Common myeloid progenitor, CD34-positive (primary cell): ENCODE data around the gene ATG16L2.

Experiments
- CTCF ChIA-PET: fragments of 350-600 bp; sonication (Branson Sonifier 250); formaldehyde crosslinking; loops from one replicate; lab custom pipeline; 2021; ENCODE audit warnings: antibody characterized with exemption; lab: Charles Lee
- POLR2A ChIA-PET: fragments of 350-600 bp; sonication (Branson Sonifier 250); formaldehyde crosslinking; loops from one replicate; lab custom pipeline; 2021; ENCODE audit warnings: antibody characterized with exemption; lab: Charles Lee
- DNase-seq, 3 donors: peaks; one replicate each; pipeline versions ENCODE4 v3.0.0 to v3.0.0-alpha.2; 2013
- H3K27ac ChIP-seq, 2 experiments: 1 replicate in 1 of 2; 2 replicates in 1 of 2; pipeline ENCODE4 v1.7.0; 2013; ENCODE audit warnings: inconsistent platforms in 2 of 2, low read length in 2 of 2, mild to moderate bottlenecking in 2 of 2, low read depth in 1 of 2, moderate library complexity in 1 of 2; ENCODE audit not compliant: severe bottlenecking in 2 of 2, insufficient read depth in 1 of 2, poor library complexity in 1 of 2
- H3K27me3 ChIP-seq, 5 experiments: replicated peaks in 2 of 5; 1 replicate in 3 of 5; 2 replicates in 2 of 5; pipeline versions ENCODE4 v1.6.1 to v1.7.0; 2013; ENCODE audit warnings: low read length in 4 of 5, mild to moderate bottlenecking in 2 of 5, moderate library complexity in 2 of 5, inconsistent platforms in 1 of 5; ENCODE audit not compliant: insufficient read depth in 5 of 5, control insufficient read depth in 4 of 5
- H3K36me3 ChIP-seq, 4 experiments: 1 replicate in 2 of 4; 2 replicates in 2 of 4; pipeline versions ENCODE4 v1.6.1 to v1.7.0; 2013; ENCODE audit warnings: low read length in 3 of 4, control low read depth in 1 of 4, mild to moderate bottlenecking in 1 of 4; ENCODE audit not compliant: control insufficient read depth in 4 of 4, insufficient read depth in 4 of 4
- H3K4me1 ChIP-seq, 4 experiments: 1 replicate in 3 of 4; 2 replicates in 1 of 4; pipeline versions ENCODE4 v1.6.1 to v1.7.1; 2013; ENCODE audit warnings: low read length in 3 of 4, mild to moderate bottlenecking in 3 of 4, control low read depth in 1 of 4, inconsistent platforms in 1 of 4, moderate library complexity in 1 of 4; ENCODE audit not compliant: control insufficient read depth in 4 of 4, insufficient read depth in 4 of 4; ENCODE audit errors: control extremely low read depth in 1 of 4
- H3K4me3 ChIP-seq, 7 experiments: 1 replicate in 4 of 7; 2 replicates in 3 of 7; pipeline versions ENCODE4 v1.5.1 to v1.7.0; 2013; ENCODE audit warnings: mild to moderate bottlenecking in 7 of 7, low read length in 6 of 7, moderate library complexity in 6 of 7, inconsistent platforms in 2 of 7, low read depth in 2 of 7, control low read depth in 1 of 7; ENCODE audit not compliant: insufficient read depth in 4 of 7, control insufficient read depth in 1 of 7; ENCODE audit errors: extremely low read depth in 1 of 7
- H3K9me3 ChIP-seq, 5 experiments: 1 replicate in 4 of 5; 2 replicates in 1 of 5; pipeline versions ENCODE4 v1.6.1 to v1.7.1; 2013; ENCODE audit warnings: low read length in 4 of 5, mild to moderate bottlenecking in 2 of 5, inconsistent platforms in 1 of 5, low read depth in 1 of 5, moderate library complexity in 1 of 5; ENCODE audit not compliant: control insufficient read depth in 4 of 5, insufficient read depth in 2 of 5; ENCODE audit errors: control extremely low read depth in 1 of 5
- WGBS: methylation state at CpG from one replicate; pipeline ENCODE4 v1.1.5; 2013; ENCODE audit not compliant: insufficient coverage; 5-methylcytosine and 5-hydroxymethylcytosine counted together

Gene ATG16L2

GRCh38 chr11:72770799-72771198, 43.4 kb upstream of the ATG16L2 start:
- Histone ChIP-seq H3K4me3 (no peak overlapping the region), H3K27me3 (no peaks in the 10 kb centered on the region), H3K9me3 (no peaks in the 10 kb centered on the region), H3K27ac (no peak overlapping the region), H3K4me1 (peaks cover 0 to 18% (median 4%) of the 10 kb centered on the region in 4 experiments), H3K36me3 (peaks cover 0 to 2% (median 0%) of the 10 kb centered on the region in 4 experiments)
- CTCF ChIA-PET = interaction anchor here (1.4 to 10.4 kb wide), 4 partner anchors 10 to 46 kb away, joined by 3 to 87 read pairs (median 11); partner anchors contain the start of gene STARD10
- WGBS = 96% methylated on average over 3 of the region's 3 CpGs
- POLR2A ChIA-PET = no interaction called here
- DNase-seq = no peak

GRCh38 chr11:72771507-72771906, 42.7 kb upstream of the ATG16L2 start:
- ChIA-PET CTCF (interaction anchor here (1.4 to 10.4 kb wide), 4 partner anchors 11 to 47 kb away, joined by 3 to 87 read pairs (median 11); partner anchors contain the start of gene STARD10), POLR2A (no interaction called here)
- Histone ChIP-seq H3K27me3 (no peaks in the 10 kb centered on the region), H3K9me3 (no peaks in the 10 kb centered on the region), H3K27ac (no peak overlapping the region), H3K36me3 (peaks cover 0 to 2% (median 0%) of the 10 kb centered on the region in 4 experiments), H3K4me1 (peaks cover 0 to 25% (median 4%) of the 10 kb centered on the region in 4 experiments), H3K4me3 (no peak overlapping the region)
- WGBS = no CpG with 5 or more reads among the region's 4 CpGs
- DNase-seq = no peak

- Histone ChIP-seq H3K4me3 (no peak overlapping the region), H3K27me3 (no peaks in the 10 kb centered on the region), H3K4me1 (peaks cover 0 to 30% (median 4%) of the 10 kb centered on the region in 4 experiments), H3K36me3 (peaks cover 0 to 2% (median 0%) of the 10 kb centered on the region in 4 experiments), H3K27ac (no peak overlapping the region), H3K9me3 (no peaks in the 10 kb centered on the region)
- POLR2A ChIA-PET = no interaction called here
- CTCF ChIA-PET = interaction anchor here (1.0 to 10.4 kb wide), 5 partner anchors 11 to 47 kb away, joined by 3 to 87 read pairs (median 10); partner anchors contain the start of gene STARD10
- DNase-seq = no peak
- WGBS = 96% methylated on average over 12 of the region's 12 CpGs
These were observed 42.2 kb upstream of the ATG16L2 start for GRCh38 chr11:72772059-72772458.

GRCh38 chr11:72773291-72773690, 40.9 kb upstream of the ATG16L2 start:
- Histone ChIP-seq H3K4me3 (no peak overlapping the region), H3K4me1 (peaks cover 0 to 32% (median 4%) of the 10 kb centered on the region in 4 experiments), H3K36me3 (peaks cover 0 to 2% (median 0%) of the 10 kb centered on the region in 4 experiments), H3K27ac (no peak overlapping the region), H3K27me3 (no peaks in the 10 kb centered on the region), H3K9me3 (no peaks in the 10 kb centered on the region)
- peak in 2 of 3 donors; percentile 37 to 50 for DNase-seq
- ChIA-PET CTCF (interaction anchor here (1.0 to 10.4 kb wide), 3 partner anchors 9 to 68 kb away, joined by 3 to 87 read pairs (median 5); partner anchors contain the start of gene STARD10), POLR2A (no interaction called here)
- WGBS = 83% methylated on average over 1 of the region's 5 CpGs

- Histone ChIP-seq H3K4me1 (peaks cover 0 to 29% (median 3%) of the 10 kb centered on the region in 4 experiments), H3K9me3 (no peaks in the 10 kb centered on the region), H3K4me3 (no peak overlapping the region), H3K27ac (no peak overlapping the region), H3K27me3 (no peaks in the 10 kb centered on the region), H3K36me3 (no peaks in the 10 kb centered on the region)
- WGBS = 94% methylated on average over 5 of the region's 6 CpGs
- CTCF ChIA-PET = interaction anchor here (1.0 to 10.4 kb wide), 3 partner anchors 9 to 67 kb away, joined by 3 to 87 read pairs (median 5); partner anchors contain the start of gene STARD10
- POLR2A ChIA-PET = no interaction called here
- no peak for DNase-seq
These were observed 40.5 kb upstream of the ATG16L2 start for GRCh38 chr11:72773696-72774095.

GRCh38 chr11:72774499-72774898, 39.7 kb upstream of the ATG16L2 start:
- 100% methylated on average over 4 of the region's 6 CpGs for WGBS
- no peaks in the 10 kb centered on the region for H3K9me3 ChIP-seq
- H3K36me3 ChIP-seq = peaks cover 0 to 1% (median 0%) of the 10 kb centered on the region in 4 experiments
- ChIA-PET CTCF (interaction anchor here (1.0 to 10.4 kb wide), 3 partner anchors 9 to 33 kb away, joined by 3 to 87 read pairs (median 7); partner anchors contain the start of gene STARD10), POLR2A (no interaction called here)
- H3K4me1 ChIP-seq = peaks cover 0 to 29% (median 3%) of the 10 kb centered on the region in 4 experiments
- no peak for DNase-seq
- no peaks in the 10 kb centered on the region for H3K27me3 ChIP-seq
- H3K4me3 ChIP-seq = no peak overlapping the region
- no peak overlapping the region for H3K27ac ChIP-seq
